GM18520 (cell line): ENCODE data around the gene METTL22.
"Not testable (repeated sequence)": the region's sequence is repeated elsewhere in the genome, so short reads cannot be mapped to it uniquely, and the experiment has no call there.

ENCODE experiments used
- ATAC-seq: cut with Tn5 transposase; IDR thresholded peaks from one replicate; pipeline ENCODE4 v1.9.1; 2021; ENCODE audit not compliant: unreplicated experiment

Gene METTL22

DNA sequence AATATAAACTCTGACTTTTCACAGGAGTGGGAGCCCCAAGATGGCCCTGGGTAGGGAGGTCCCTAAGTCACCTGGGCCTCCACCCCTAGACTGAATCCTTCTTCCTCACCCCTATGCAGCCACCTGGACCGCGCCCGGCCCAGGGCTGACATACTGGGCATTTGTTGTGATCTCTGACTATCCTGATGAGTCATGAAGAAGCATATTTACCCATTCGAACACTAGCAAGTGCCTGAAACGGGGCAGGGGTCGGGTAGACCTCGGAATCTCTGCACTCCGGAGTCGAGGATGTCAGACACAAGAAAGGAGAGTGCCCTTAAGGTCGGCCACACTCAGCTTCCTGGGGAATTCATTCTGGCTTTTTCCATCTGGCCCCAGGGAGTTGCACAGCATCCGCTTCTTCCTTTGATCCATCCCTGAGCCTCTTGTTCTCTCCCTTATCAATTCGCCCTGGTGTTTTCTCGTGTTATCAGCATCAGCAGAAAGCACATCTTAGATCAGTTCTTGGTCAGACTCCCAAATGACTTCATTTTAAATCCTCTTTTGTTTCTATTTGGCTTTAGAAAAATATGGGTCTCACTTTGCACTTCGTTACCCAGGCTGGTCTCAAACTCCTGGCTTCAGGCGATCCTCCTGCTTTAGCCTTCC is 10.4 kb downstream of the METTL22 start:
- no peak for ATAC-seq

DNA sequence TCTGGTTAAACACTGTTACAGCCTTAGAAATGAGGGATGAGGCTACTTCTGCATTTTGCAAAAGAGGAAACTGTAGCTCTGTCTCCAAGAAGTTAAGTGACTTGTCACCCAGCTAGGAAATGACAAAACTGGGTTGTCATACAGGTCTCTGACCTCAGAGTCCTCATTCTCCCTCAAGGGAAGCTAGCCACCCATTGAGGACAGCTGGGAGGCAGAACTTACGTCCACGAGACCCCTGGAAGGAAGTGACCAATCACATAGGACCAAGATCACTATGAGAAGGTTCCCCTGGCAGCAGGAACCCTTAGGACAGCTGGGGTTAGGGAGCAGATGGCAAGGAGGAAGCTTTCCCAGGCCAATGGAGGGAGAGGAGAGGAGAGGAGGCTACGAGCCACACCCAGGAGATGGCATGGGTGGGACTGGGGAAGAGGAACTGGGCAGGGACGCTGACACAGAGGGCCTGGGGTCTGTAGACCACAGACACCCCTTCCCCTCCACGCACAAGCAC is 11.2 kb downstream of the METTL22 start:
- no peak for ATAC-seq

DNA sequence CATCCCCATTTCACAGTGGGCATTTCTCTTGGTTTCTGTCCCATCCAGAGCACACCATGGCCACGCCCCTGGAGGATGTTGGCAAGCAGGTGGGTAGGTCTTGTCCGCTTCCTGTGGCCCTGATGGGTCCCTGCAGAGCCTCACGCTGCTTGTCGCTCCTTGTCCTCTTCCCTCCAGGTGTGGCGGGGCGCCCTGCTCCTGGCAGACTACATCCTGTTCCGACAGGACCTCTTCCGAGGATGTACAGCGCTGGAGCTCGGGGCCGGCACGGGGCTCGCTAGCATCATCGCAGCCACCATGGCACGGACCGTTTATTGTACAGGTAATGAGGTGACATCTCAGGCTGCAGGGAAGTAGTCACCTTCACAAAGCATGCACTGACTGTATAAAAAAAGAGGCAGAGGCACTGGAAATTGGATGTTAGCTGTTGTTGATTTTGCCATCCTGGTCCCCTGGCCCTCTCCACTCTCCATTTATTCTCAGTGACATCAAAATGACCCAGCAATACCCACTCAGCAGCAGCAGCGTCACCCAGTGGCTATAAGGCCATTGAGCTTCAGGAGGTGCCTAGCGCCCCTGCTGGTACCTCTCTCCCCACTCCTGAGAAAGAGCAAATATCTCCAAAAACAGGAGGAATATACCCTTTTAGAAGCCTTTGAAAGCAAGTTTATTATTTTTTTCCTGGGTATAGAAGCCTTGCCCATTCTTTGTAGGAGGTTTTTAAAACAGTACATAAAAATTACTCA is 13.7 kb downstream of the METTL22 start:
- ATAC-seq: no peak

DNA sequence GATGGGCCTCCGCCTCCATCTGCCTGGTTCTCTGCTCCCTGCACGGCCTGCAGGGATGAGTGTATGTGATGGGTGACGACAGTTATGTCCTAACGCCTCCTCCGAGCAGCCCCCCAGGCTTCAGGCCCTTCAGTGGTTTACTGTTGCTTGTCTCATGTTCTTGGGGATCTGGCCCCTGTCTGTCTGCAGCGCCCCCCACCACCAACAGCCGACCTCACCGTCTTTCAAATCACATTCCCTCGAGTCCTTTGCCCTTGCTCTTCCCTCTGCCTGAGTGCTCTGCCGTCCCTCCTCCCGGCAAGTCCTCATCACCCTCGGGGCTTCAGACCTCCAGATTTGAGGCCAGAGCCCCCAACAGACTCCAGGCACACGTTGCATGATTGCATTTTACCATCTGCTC is 18.2 kb downstream of the METTL22 start:
- ATAC-seq: no peak

DNA sequence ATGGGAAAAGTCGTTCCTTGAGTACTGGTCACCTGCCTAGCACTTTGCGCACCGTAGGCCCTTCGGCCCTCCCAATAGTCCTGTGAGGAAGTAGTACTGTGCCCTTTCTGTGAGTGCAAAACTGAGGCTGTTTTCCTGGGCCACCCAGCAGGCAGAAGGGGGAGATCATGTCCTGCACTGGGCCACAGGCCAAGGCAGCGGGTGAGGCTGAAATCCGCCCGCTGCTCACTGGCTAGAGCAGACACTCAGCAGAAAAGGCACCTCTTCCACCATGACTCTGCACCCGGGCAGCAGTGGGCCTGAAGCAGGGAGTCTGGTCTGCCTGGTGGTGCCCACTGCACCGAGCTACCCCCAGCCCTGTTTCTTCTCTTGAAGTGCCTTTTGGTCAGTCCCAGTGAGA is 20.2 kb downstream of the METTL22 start:
- no peak for ATAC-seq

DNA sequence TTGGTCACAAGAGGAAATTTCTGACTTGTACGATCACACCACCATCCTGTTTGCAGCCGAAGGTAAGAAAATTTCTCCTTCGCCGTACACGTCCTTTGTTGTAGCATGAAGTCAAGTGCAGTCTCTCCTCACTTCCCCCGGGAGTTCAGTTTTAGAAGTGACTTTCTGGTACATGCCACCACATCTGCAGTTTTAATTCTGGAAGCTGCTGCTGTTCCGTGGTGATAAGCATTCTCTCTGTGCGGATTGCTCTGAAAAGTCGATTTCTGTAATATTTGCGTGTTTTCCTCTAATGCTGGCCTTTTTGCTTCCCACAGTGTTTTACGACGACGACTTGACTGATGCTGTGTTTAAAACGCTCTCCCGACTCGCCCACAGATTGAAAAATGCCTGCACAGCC is 20.6 kb downstream of the METTL22 start:
- no peak for ATAC-seq

DNA sequence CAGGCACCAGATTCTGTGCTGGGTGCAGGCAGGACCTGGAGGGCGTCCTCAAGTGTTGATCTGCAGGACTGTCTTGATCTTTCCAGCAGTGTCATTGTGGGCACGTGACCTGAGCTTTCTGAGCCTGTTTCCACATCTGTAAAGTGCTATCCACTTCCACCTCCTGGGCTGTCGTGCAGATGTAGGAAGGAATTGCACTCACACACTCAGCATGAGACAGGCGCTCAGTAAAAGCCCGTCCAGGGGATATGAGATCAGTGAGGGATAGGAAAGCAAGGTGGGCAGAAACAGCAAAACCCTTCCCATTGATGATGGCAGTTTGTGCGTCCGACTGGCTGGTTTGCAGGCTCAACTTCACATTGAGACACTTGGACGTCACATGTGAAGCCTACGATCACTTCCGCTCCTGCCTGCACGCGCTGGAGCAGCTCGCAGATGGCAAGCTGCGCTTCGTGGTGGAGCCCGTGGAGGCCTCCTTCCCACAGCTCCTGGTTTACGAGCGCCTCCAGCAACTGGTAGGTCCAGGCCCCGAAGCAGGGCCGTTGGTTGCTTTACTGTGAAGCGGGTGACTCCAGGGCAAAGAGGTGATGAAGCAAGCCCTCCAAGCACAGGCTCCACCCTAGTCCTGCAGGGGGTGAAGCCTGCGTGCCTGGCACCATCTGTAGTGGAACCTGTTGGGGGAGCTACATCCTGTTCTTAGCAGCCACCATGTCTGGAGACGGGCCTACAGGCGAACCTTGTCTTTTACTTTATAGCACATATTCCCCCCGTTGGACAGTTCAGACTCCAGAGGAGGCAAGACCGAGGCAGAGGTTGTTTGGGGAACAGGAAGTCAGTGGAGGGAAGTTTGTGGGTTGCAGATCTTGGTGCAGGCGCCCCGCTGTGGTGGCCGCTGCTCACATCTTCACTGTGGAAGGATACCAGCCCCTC is 23.0 kb downstream of the METTL22 start:
- no peak for ATAC-seq

DNA sequence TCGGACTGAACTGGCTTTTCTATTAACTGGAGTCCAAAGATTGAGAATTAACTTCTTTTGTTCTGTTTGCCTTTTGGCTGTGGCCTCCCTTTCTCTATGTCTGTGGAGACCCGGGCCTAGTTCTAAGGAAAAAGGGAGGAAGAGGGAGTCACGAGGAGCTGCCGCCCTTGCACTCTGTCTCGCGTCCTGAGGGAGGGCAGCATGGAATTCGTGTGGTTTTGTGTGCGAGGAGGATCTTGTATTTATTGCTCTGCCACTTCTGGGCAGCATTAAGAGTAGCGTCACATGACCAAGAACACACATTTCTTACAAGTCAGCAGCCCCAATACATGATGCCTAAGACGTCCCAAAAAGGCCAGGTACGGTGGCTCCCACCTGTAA is 23.6 kb downstream of the METTL22 start:
- ATAC-seq: no peak

DNA sequence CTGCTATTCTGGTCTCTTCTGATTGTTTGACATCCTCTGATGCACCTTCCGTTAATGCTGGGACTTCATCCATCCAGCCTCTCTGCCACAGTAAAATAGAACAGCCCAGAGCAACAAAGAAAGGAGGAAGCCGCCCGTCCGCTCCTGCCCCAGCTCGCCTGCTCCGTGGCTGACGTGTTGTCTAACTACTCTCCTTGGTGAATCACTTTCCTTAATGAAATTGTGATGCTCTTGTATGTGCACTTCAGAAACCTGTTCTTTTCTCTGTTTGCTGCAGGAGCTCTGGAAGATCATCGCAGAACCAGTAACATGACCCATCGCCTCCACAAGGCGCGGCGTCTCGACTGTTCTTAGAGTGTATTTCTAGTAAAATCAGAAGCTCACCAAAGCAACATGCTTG is 24.3 kb downstream of the METTL22 start:
- no peak for ATAC-seq

DNA sequence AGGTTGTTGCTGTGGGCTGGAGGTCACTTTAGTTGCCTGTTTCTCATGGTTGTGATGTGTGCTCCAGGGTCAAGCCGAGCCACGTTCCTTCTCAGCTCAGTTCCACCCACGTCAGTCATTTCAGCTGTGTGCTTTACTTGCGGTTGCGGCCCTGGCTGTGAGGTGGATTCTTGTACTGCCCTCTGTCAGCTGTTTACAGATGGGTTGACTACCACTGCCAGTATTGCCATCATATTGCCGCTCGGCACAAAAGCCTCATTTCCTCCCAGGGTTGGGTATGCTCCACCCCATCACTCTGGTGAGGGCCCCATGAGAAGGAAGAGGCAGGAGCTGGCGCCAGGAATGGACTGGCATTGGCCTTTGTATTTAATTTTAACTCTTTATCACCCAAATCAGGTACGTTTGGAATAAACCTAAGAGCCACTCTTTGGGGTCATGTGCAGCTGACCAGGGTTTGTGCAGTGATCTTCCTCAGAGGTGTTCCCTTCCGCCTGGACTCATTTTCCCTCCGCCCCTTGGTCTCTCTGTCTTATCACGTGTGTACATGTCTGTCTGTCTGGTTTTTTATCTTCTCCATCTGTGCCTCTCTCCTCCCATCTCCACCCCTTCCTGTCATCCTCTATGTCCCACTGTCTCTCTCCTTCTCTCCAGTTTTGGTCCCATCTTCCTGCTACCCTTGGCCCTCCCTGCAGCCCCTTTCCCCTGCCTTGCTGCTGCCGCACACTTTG is 25.0 kb downstream of the METTL22 start:
- no peak for ATAC-seq

DNA sequence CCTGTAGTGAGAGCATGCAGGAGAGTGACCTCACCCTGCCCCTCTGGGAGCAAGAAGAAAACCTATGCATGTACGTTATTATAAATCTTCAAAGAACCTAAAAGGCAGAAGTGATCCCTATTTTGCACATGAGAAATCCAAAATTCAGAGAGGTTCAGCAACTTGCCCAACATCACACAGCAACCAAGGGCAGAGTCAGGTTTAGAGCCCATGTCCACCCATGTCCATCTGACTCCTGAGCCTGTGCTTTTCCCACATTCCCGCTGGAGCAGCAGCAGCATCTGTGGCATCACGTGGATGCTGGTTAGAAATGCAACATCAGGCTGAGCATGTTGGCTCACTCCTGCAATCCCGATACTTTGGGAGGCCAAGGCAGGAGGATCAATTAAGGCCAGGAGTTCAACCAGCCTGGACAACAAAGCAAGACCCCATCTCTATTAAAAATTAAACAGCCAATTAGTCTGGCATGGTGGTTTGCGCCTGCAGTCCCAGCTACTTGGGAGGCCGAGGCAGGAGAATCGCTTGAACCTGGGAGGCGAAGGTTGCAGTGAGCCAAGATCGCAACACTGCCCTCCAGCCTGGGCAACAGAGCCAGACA is 26.3 kb downstream of the METTL22 start:
- no peak for ATAC-seq

DNA sequence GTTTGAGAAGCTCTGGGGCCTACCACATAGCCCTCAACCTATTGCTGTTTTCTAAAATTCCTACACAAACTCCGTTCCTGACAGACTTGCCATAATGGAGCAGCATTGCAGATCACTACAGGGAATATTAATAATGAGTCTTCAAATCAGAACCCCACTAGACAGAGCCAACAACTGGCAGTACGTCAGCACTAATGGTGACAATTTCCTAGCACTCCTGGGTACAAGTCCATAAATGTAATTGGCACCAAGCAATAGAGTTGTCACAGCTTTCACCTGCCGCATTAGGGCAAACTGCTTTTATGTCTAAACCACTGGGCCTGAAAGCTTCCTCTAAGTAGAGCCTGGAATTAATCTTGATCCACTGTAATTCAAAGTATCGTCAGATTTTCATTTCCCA is 27.4 kb downstream of the METTL22 start:
- no peak for ATAC-seq

DNA sequence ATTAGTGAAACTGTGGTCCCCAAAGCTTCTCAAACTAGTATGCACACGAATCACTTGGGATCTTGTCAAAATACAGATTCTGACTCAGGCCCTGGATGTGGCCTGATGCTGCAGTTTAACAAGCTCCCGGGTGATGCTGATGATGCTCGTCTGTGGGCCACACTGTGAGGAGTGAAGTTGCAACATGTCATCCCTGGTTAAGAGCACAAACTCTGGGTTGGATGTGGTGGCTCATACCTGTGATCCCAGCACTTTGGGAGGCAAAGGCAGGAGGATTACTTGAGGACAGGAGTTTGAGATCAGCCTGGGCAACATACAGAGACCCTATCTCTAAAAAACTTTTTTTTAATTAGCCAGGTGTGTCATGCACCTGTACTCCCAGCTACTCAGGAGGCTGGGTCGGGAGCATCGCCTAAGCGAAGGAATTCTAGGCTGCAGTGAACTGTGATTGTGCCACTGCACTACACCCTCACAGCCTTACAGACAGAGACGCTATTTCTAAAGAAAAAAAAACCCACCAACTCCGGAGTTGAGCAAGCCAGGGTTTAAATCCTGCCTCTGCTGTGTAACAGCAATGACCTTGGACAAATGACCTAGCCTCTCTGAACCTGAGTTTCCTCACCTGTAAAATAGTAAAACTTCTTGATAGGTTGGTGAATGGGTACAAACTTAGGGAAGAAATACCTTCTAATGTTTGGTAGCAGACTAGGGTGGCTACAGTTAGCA is 28.5 kb downstream of the METTL22 start:
- no peak for ATAC-seq

DNA sequence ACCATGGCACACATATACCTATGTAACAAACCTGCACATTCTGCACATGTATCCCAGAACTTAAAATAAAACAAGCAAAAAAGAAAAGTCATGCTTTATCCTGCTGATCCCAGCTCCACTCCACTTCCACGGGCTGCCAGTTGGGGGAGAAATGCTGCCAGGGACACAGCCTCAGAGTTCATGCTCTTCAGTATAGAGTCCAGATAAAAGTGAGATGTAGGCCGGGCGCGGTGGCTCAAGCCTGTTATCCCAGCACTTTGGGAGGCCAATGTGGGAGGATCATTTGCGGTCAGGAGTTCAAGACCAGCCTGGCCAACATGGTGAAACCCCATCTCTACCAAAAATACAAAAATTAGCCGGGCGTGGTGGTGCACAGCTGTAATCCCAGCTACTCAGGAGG is 30.5 kb downstream of the METTL22 start:
- not testable (repeated sequence) for ATAC-seq

DNA sequence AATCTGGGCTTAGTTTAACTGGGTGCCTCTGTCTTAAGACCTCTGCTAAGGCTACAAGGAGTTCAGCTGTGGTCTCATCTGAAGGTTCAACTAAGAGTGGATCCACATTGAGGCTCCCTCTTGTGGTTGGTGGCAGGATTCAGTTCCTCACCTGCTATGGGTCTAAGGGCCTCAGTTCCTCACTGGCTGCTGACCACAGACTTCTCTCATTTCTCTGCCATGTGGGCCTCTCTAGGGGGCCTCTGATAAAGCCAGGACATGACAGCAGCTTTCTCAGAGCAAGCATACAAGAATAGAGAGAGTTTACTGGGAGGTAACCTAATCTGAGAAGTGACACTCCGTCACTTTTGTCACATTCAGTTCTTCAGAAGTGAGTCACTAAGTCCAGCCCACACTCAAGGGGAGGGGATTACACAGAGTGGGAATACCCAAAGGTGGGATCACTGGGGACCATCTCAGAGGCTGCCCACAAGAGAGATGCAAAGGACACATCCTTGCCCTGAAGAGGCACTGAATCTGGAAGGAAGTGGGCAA is 33.8 kb downstream of the METTL22 start:
- ATAC-seq: peak; percentile 37

DNA sequence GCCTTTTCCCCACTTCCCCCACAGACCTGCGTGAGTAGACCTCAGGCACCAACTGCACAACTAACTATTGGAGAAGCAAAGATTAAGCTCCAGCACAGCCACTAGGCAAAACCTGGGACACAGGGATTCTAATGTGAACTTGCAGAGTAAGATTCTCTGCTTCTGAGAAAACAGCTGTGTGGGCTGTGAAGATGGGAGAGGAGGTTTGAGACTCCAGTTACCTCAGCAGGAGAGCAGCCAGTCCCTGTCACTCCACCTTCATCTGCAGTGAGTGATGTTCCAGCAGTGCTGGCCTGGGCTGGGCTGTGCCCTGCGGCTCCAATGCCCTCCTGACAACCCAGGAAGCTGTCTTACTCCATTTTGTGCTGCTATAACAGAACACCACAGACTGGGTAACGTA is 34.9 kb downstream of the METTL22 start:
- ATAC-seq: no peak

DNA sequence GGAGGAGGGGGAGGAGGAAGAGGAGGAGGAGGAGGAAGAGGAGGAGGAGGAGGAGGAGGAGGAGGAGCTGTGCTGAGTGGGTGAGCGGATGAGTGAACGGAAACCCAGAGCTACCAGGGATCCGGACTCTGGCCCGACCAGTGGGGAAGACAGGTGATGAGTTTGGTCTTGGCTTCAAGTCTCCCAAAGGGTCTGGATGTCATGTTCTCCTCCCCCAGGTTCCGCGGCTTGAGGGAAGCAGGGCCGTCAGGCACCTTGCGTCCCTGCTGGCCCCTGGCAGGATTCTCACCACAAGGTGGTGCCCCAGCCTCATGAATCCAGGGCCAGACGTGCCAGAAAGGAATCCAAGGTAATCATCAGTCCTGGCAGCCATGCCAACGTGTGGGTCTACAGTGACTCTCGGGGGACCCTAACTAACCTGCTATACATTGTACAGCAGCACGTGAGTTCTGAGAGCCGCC is 39.4 kb downstream of the METTL22 start:
- ATAC-seq: no peak

DNA sequence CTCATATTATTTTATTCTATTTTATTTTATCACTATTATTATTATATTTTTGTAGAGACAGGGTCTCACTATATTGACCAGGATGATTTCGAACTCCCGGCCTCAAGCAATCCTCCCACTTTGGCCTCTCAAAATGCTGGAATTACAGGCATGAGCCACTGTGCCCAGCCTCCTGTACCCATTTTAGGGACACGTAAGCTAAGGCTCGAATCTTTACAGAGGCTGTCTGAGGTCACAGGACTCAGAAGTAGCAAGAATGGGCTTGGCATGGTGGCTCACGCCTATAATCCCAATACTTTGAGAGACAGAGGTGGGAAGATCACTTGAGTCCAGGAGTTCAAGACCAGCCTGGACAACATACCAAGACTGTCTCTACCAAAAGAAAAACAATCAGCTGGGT is 40.2 kb downstream of the METTL22 start:
- no peak for ATAC-seq
